ENCODE measurements around the gene NLK. TPM values are rescaled to one million over a fixed set of nuclear protein-coding genes. Genes with fewer than 3 reads are reported as not detected.

The NLK gene
- total and polyA plus RNA-seq, 4 experiments from 2014 or later = 1.2 to 14.0 (median 7.8) TPM

- no peaks in the 10 kb centered on the region for H3K27me3 Mint-ChIP-seq
- peaks cover 6 to 12% (median 9%) of the 10 kb centered on the region in 4 donors for H3K4me1 Mint-ChIP-seq
- DNase-seq = no peak
- H3K36me3 ChIP-seq (ENCODE audit: insufficient read depth, low read length) = no peaks in the 10 kb centered on the region
- intact Hi-C loops (cut with micrococcal nuclease) = no loop called here
- H3K36me3 Mint-ChIP-seq = peaks cover 0 to 12% of the 10 kb centered on the region in 2 donors
- no peaks in the 10 kb centered on the region for H3K4me1 ChIP-seq (ENCODE audit: insufficient read depth, low read length)
- H3K9me3 ChIP-seq (ENCODE audit: control insufficient read depth in 1 of 2, low read length in 2 of 2) = no peaks in the 10 kb centered on the region
- no peak overlapping the region for H3K4me3 ChIP-seq (ENCODE audit: low read length in 2 of 2)
- H3K4me3 Mint-ChIP-seq = no peak overlapping the region
- POLR2A ChIA-PET (ENCODE audit: partially characterized antibody) = no interaction called here
- H3K9me3 Mint-ChIP-seq = peaks cover 0 to 2% (median 0%) of the 10 kb centered on the region in 8 donors
- no peak overlapping the region for H3K27ac ChIP-seq (ENCODE audit: low read depth, low read length)
- CTCF ChIA-PET (ENCODE audit: partially characterized antibody) = no interaction called here
- no peak overlapping the region for H3K27ac Mint-ChIP-seq
- H3K27me3 ChIP-seq (ENCODE audit: insufficient read depth, low read length) = no peaks in the 10 kb centered on the region
These were observed 67.7 kb downstream of the NLK start for GRCh38 chr17:28110184-28110583.

- DNase-seq = no peak
- no peak overlapping the region for H3K27ac ChIP-seq (ENCODE audit: low read depth, low read length)
- H3K4me3 ChIP-seq (ENCODE audit: low read length in 2 of 2) = no peak overlapping the region
- Mint-ChIP-seq H3K9me3 (peaks cover 0 to 2% (median 0%) of the 10 kb centered on the region in 8 donors), H3K4me1 (peaks cover 11 to 20% (median 16%) of the 10 kb centered on the region in 4 donors), H3K4me3 (no peak overlapping the region), H3K27ac (no peak overlapping the region), H3K36me3 (peaks cover 0 to 12% of the 10 kb centered on the region in 2 donors), H3K27me3 (no peaks in the 10 kb centered on the region)
- POLR2A ChIA-PET (ENCODE audit: partially characterized antibody) = no interaction called here
- H3K9me3 ChIP-seq (ENCODE audit: control insufficient read depth in 1 of 2, low read length in 2 of 2) = no peaks in the 10 kb centered on the region
- intact Hi-C loops (cut with micrococcal nuclease) = no loop called here
- peaks cover 7% of the 10 kb centered on the region for H3K4me1 ChIP-seq (ENCODE audit: insufficient read depth, low read length)
- CTCF ChIA-PET (ENCODE audit: partially characterized antibody) = interaction anchor here (0.6 kb wide), 1 partner anchor 32 kb away, joined by 3 read pairs; no protein-coding TSS in a partner anchor
- H3K27me3 ChIP-seq (ENCODE audit: insufficient read depth, low read length) = no peaks in the 10 kb centered on the region
- H3K36me3 ChIP-seq (ENCODE audit: insufficient read depth, low read length) = no peaks in the 10 kb centered on the region
These were observed 69.7 kb downstream of the NLK start for GRCh38 chr17:28112181-28112580.

- peaks cover 0 to 2% (median 0%) of the 10 kb centered on the region in 8 donors for H3K9me3 Mint-ChIP-seq
- intact Hi-C loops (cut with micrococcal nuclease) = no loop called here
- H3K27ac Mint-ChIP-seq = no peak overlapping the region
- ChIA-PET CTCF (ENCODE audit: partially characterized antibody) (no interaction called here), POLR2A (ENCODE audit: partially characterized antibody) (no interaction called here)
- Histone ChIP-seq H3K4me3 (ENCODE audit: low read length in 2 of 2) (no peak overlapping the region), H3K27me3 (ENCODE audit: insufficient read depth, low read length) (no peaks in the 10 kb centered on the region), H3K4me1 (ENCODE audit: insufficient read depth, low read length) (peaks cover 11% of the 10 kb centered on the region), H3K9me3 (ENCODE audit: control insufficient read depth in 1 of 2, low read length in 2 of 2) (no peaks in the 10 kb centered on the region), H3K27ac (ENCODE audit: low read depth, low read length) (no peak overlapping the region), H3K36me3 (ENCODE audit: insufficient read depth, low read length) (no peaks in the 10 kb centered on the region)
- H3K36me3 Mint-ChIP-seq = peaks cover 0 to 12% of the 10 kb centered on the region in 2 donors
- H3K4me1 Mint-ChIP-seq = peaks cover 11 to 22% (median 19%) of the 10 kb centered on the region in 4 donors
- no peak for DNase-seq
- H3K27me3 Mint-ChIP-seq = no peaks in the 10 kb centered on the region
- H3K4me3 Mint-ChIP-seq = no peak overlapping the region
These were observed 70.1 kb downstream of the NLK start for GRCh38 chr17:28112606-28113005.

GRCh38 chr17:28113269-28113668 lies 70.8 kb downstream of the NLK start:
- Mint-ChIP-seq H3K4me3 (peak overlapping the region in 1 of 8 donors; percentile 6), H3K4me1 (peaks cover 13 to 28% (median 21%) of the 10 kb centered on the region in 4 donors), H3K27me3 (no peaks in the 10 kb centered on the region), H3K9me3 (peaks cover 0 to 2% (median 0%) of the 10 kb centered on the region in 8 donors), H3K27ac (peak overlapping the region in 1 of 7 donors; percentile 29), H3K36me3 (peaks cover 0 to 12% of the 10 kb centered on the region in 2 donors)
- H3K27me3 ChIP-seq (ENCODE audit: insufficient read depth, low read length) = no peaks in the 10 kb centered on the region
- H3K4me1 ChIP-seq (ENCODE audit: insufficient read depth, low read length) = peaks cover 18% of the 10 kb centered on the region
- ChIA-PET POLR2A (ENCODE audit: partially characterized antibody) (no interaction called here), CTCF (ENCODE audit: partially characterized antibody) (no interaction called here)
- no peaks in the 10 kb centered on the region for H3K9me3 ChIP-seq (ENCODE audit: control insufficient read depth in 1 of 2, low read length in 2 of 2)
- no peak overlapping the region for H3K27ac ChIP-seq (ENCODE audit: low read depth, low read length)
- DNase-seq = no peak
- no peak overlapping the region for H3K4me3 ChIP-seq (ENCODE audit: low read length in 2 of 2)
- intact Hi-C loops (cut with micrococcal nuclease) = no loop called here
- H3K36me3 ChIP-seq (ENCODE audit: insufficient read depth, low read length) = no peaks in the 10 kb centered on the region

- intact Hi-C loops (cut with micrococcal nuclease) = no loop called here
These were observed 72.6 kb downstream of the NLK start for GRCh38 chr17:28115046-28115445.

GRCh38 chr17:28117304-28117703 lies 74.8 kb downstream of the NLK start:
- POLR2A ChIA-PET (ENCODE audit: partially characterized antibody) = no interaction called here
- Histone ChIP-seq H3K36me3 (ENCODE audit: insufficient read depth, low read length) (no peaks in the 10 kb centered on the region), H3K4me1 (ENCODE audit: insufficient read depth, low read length) (peaks cover 24% of the 10 kb centered on the region), H3K9me3 (ENCODE audit: control insufficient read depth in 1 of 2, low read length in 2 of 2) (no peaks in the 10 kb centered on the region), H3K4me3 (ENCODE audit: low read length in 2 of 2) (no peak overlapping the region), H3K27ac (ENCODE audit: low read depth, low read length) (no peak overlapping the region), H3K27me3 (ENCODE audit: insufficient read depth, low read length) (no peaks in the 10 kb centered on the region)
- no peak for DNase-seq
- H3K4me3 Mint-ChIP-seq = peak overlapping the region in 1 of 8 donors; percentile 22
- peaks cover 19 to 38% (median 22%) of the 10 kb centered on the region in 4 donors for H3K4me1 Mint-ChIP-seq
- CTCF ChIA-PET (ENCODE audit: partially characterized antibody) = no interaction called here
- intact Hi-C loops (cut with micrococcal nuclease) = no loop called here
- H3K27ac Mint-ChIP-seq = no peak overlapping the region
- no peaks in the 10 kb centered on the region for H3K27me3 Mint-ChIP-seq
- H3K36me3 Mint-ChIP-seq = peaks cover 4 to 9% of the 10 kb centered on the region in 2 donors
- peaks cover 0 to 2% (median 0%) of the 10 kb centered on the region in 8 donors for H3K9me3 Mint-ChIP-seq

More at GRCh38 chr17:28115046-28115445, 72.6 kb downstream of the NLK start:
- Histone ChIP-seq H3K9me3 (ENCODE audit: control insufficient read depth in 1 of 2, low read length in 2 of 2) (no peaks in the 10 kb centered on the region), H3K4me1 (ENCODE audit: insufficient read depth, low read length) (peaks cover 24% of the 10 kb centered on the region), H3K4me3 (ENCODE audit: low read length in 2 of 2) (no peak overlapping the region), H3K36me3 (ENCODE audit: insufficient read depth, low read length) (no peaks in the 10 kb centered on the region), H3K27me3 (ENCODE audit: insufficient read depth, low read length) (no peaks in the 10 kb centered on the region), H3K27ac (ENCODE audit: low read depth, low read length) (no peak overlapping the region)
- Mint-ChIP-seq H3K4me1 (peaks cover 21 to 38% (median 24%) of the 10 kb centered on the region in 4 donors), H3K27ac (no peak overlapping the region), H3K27me3 (no peaks in the 10 kb centered on the region), H3K4me3 (no peak overlapping the region), H3K9me3 (peaks cover 0 to 2% (median 0%) of the 10 kb centered on the region in 8 donors), H3K36me3 (peaks cover 0 to 12% of the 10 kb centered on the region in 2 donors)
- CTCF ChIA-PET (ENCODE audit: partially characterized antibody) = no interaction called here
- POLR2A ChIA-PET (ENCODE audit: partially characterized antibody) = no interaction called here
- DNase-seq = no peak

- Mint-ChIP-seq H3K27ac (peak overlapping the region; percentile 21 to 80 (median 53)), H3K36me3 (peaks cover 10 to 17% of the 10 kb centered on the region in 2 donors), H3K4me3 (peak overlapping the region in 7 of 8 donors; percentile 36 to 71 (median 60)), H3K9me3 (no peaks in the 10 kb centered on the region), H3K27me3 (no peaks in the 10 kb centered on the region), H3K4me1 (peaks cover 17 to 34% (median 22%) of the 10 kb centered on the region in 4 donors)
- Histone ChIP-seq H3K9me3 (ENCODE audit: control insufficient read depth in 1 of 2, low read length in 2 of 2) (no peaks in the 10 kb centered on the region), H3K27me3 (ENCODE audit: insufficient read depth, low read length) (no peaks in the 10 kb centered on the region), H3K36me3 (ENCODE audit: insufficient read depth, low read length) (no peaks in the 10 kb centered on the region), H3K4me1 (ENCODE audit: insufficient read depth, low read length) (peaks cover 24% of the 10 kb centered on the region), H3K27ac (ENCODE audit: low read depth, low read length) (no peak overlapping the region), H3K4me3 (ENCODE audit: low read length in 2 of 2) (no peak overlapping the region)
- ChIA-PET CTCF (ENCODE audit: partially characterized antibody) (no interaction called here), POLR2A (ENCODE audit: partially characterized antibody) (no interaction called here)
- intact Hi-C loops (cut with micrococcal nuclease) = no loop called here
- DNase-seq = peak in 1 of 5 donors; percentile 1
These were observed 75.9 kb downstream of the NLK start for GRCh38 chr17:28118362-28118761.

Data from CD4-positive, alpha-beta memory T cell (primary cell).